NCI-H2171 (cell line): Measurements from ENCODE around the gene TMEM45A.
"Not testable (repeated sequence)": the region's sequence is repeated elsewhere in the genome, so short reads cannot be mapped to it uniquely, and the experiment has no call there.

Experiments used
- DNase-seq: peaks from one replicate; lab custom pipeline; 2025; lab: John Stamatoyannopoulos, UW

TMEM45A gene

GRCh38 chr3:100483529-100483928 lies 8.9 kb upstream of the TMEM45A start:
- DNase-seq, result no peak

- no peak for DNase-seq
These were observed 5.6 kb upstream of the TMEM45A start for GRCh38 chr3:100486808-100487207.

- DNase-seq, result no peak
These were observed 3.3 kb upstream of the TMEM45A start for GRCh38 chr3:100489118-100489517.

GRCh38 chr3:100496711-100497261 lies 4.4 kb downstream of the TMEM45A start:
- no peak for DNase-seq

GRCh38 chr3:100499651-100500050 lies 7.2 kb downstream of the TMEM45A start:
- DNase-seq, result no peak

- DNase-seq, result no peak
These were observed 8.0 kb downstream of the TMEM45A start for GRCh38 chr3:100500320-100500880.

- no peak for DNase-seq
These were observed 11.0 kb downstream of the TMEM45A start for GRCh38 chr3:100503448-100503847.

GRCh38 chr3:100506355-100506754 lies 13.9 kb downstream of the TMEM45A start:
- DNase-seq, result no peak

- not testable (repeated sequence) for DNase-seq
These were observed 17.4 kb downstream of the TMEM45A start for GRCh38 chr3:100509818-100510217.

- no peak for DNase-seq
These were observed 23.8 kb downstream of the TMEM45A start for GRCh38 chr3:100516232-100516631.

- DNase-seq, result no peak
These were observed 24.4 kb downstream of the TMEM45A start for GRCh38 chr3:100516838-100517237.

- no peak for DNase-seq
These were observed 24.9 kb downstream of the TMEM45A start for GRCh38 chr3:100517276-100517675.

- DNase-seq, result no peak
These were observed 25.8 kb downstream of the TMEM45A start for GRCh38 chr3:100518244-100518643.

GRCh38 chr3:100518983-100519382 lies 26.6 kb downstream of the TMEM45A start:
- DNase-seq, result no peak

GRCh38 chr3:100521439-100521845 lies 29.0 kb downstream of the TMEM45A start:
- no peak for DNase-seq

GRCh38 chr3:100522125-100522524 lies 29.7 kb downstream of the TMEM45A start:
- DNase-seq, result no peak

- DNase-seq, result no peak
These were observed 30.8 kb downstream of the TMEM45A start for GRCh38 chr3:100523050-100523760.

GRCh38 chr3:100525753-100526612 lies 33.6 kb downstream of the TMEM45A start:
- no peak for DNase-seq

- no peak for DNase-seq
These were observed 34.4 kb downstream of the TMEM45A start for GRCh38 chr3:100526613-100527346.

- no peak for DNase-seq
These were observed 34.9 kb downstream of the TMEM45A start for GRCh38 chr3:100527347-100527735.

GRCh38 chr3:100531093-100531492 lies 38.7 kb downstream of the TMEM45A start:
- no peak for DNase-seq

GRCh38 chr3:100532411-100532810 lies 40.0 kb downstream of the TMEM45A start:
- no peak for DNase-seq
